GM12878 (cell line): ENCODE data around the gene SYS1. TPM values are rescaled to one million over a fixed set of nuclear protein-coding genes. Genes with fewer than 3 reads are reported as not detected.

Experiments
- ATAC-seq: fragments of 200-7000 bp; cut with Tn5 transposase; 3 replicates; pipeline ENCODE4 v1.9.1; 2020; ENCODE audit warnings: mild to moderate bottlenecking, moderate library complexity
- BruUV-seq: library from RNA; stranded (reverse); fragments of 400-500 nt; replicated peaks from 2 replicates; lab custom pipeline; 2021; lab: Mats Ljungman, UMichigan
- CTCF ChIA-PET: fragments of 300-600 bp; sonication (Branson Sonifier 250); formaldehyde crosslinking; extraction: SDS; loops from one replicate; lab custom pipeline; 2021; ENCODE audit warnings: inconsistent platforms; lab: Yijun Ruan, JAX
- POLR2A ChIA-PET: fragments of 350-600 bp; formaldehyde crosslinking; extraction: SDS; loops from one replicate; lab custom pipeline; 2021; ENCODE audit warnings: inconsistent platforms; lab: Charles Lee
- RAD21 ChIA-PET: fragments of 300-600 bp; sonication (Branson Sonifier 250); formaldehyde crosslinking; loops from one replicate; lab custom pipeline; 2023; ENCODE audit warnings: antibody characterized with exemption; ENCODE audit not compliant: unreplicated experiment; lab: Charles Lee
- SMC1A ChIA-PET: fragments of 300-600 bp; sonication (Branson Sonifier 250); formaldehyde crosslinking; loops from one replicate; lab custom pipeline; 2023; ENCODE audit not compliant: unreplicated experiment, uncharacterized antibody; lab: Charles Lee
- DNase-seq: peaks from one replicate; pipeline ENCODE4 v3.0.0-alpha.2; 2011; ENCODE audit warnings: low read depth, low spot score
- FAIRE-seq: peaks from 3 replicates; lab custom pipeline; 2011; peaks lifted over from hg19 to GRCh38; lab: Jason Lieb, UNC
- H2AFZ ChIP-seq: 2 replicates; pipeline ENCODE4 v1.6.0; 2011; ENCODE audit warnings: low read depth, low read length, control low read depth; ENCODE audit not compliant: control insufficient read depth
- H3K27ac ChIP-seq: 2 replicates; pipeline ENCODE4 v1.5.1; 2011; ENCODE audit warnings: control low read depth; ENCODE audit not compliant: control insufficient read depth, insufficient read depth
- H3K27me3 ChIP-seq, 2 experiments: replicated peaks in 1 of 2; 2 replicates each; pipeline versions ENCODE4 v1.6.0 to v1.6.1; 2011; ENCODE audit warnings: low read length in 1 of 2; ENCODE audit not compliant: control insufficient read depth in 2 of 2, insufficient read depth in 2 of 2
- H3K36me3 ChIP-seq, 2 experiments: 2 replicates each; pipeline ENCODE4 v1.5.1; 2011; ENCODE audit warnings: low read length in 1 of 2; ENCODE audit not compliant: control insufficient read depth in 2 of 2, insufficient read depth in 2 of 2
- H3K4me1 ChIP-seq: 2 replicates; pipeline ENCODE4 v1.6.1; 2011; ENCODE audit warnings: mild to moderate bottlenecking, low read length, moderate library complexity, mixed read lengths; ENCODE audit not compliant: control insufficient read depth, insufficient read depth
- H3K4me2 ChIP-seq: 2 replicates; pipeline ENCODE4 v1.6.0; 2011; ENCODE audit warnings: control low read depth; ENCODE audit not compliant: control insufficient read depth, insufficient read depth
- H3K4me3 ChIP-seq: fragments of 200-600 bp; sonication (generic); 2 replicates; pipeline ENCODE4 v1.5.1; 2016
- H3K79me2 ChIP-seq: 2 replicates; pipeline ENCODE4 v1.6.0; 2011; ENCODE audit warnings: low read length; ENCODE audit not compliant: control insufficient read depth, insufficient read depth
- H3K9ac ChIP-seq: 2 replicates; pipeline ENCODE4 v1.8.0; 2011; ENCODE audit warnings: low read length, control low read depth, mixed read lengths; ENCODE audit not compliant: control insufficient read depth, insufficient read depth
- H3K9me3 ChIP-seq: replicated peaks from 3 replicates; pipeline ENCODE4 v1.5.1; 2011; ENCODE audit warnings: mild to moderate bottlenecking, low read length; ENCODE audit not compliant: control insufficient read depth, insufficient read depth
- H4K20me1 ChIP-seq: 2 replicates; pipeline ENCODE4 v1.6.0; 2011; ENCODE audit not compliant: control insufficient read depth, insufficient read depth
- CREB1 ChIP-seq: IDR thresholded peaks from 2 replicates; pipeline ENCODE4 v1.6.1; 2012; ENCODE audit warnings: low read depth, mild to moderate bottlenecking, inconsistent platforms
- EED ChIP-seq: sonication (generic); IDR thresholded peaks from 2 replicates; pipeline ENCODE4 v1.6.1; 2016; ENCODE audit warnings: antibody characterized with exemption, low read depth
- ESRRA ChIP-seq: IDR thresholded peaks from 2 replicates; pipeline ENCODE4 v1.6.1; 2012; ENCODE audit warnings: mild to moderate bottlenecking, low read length, improper control_type of control experiment
- HDAC6 ChIP-seq: fragments of 200-600 bp; sonication (generic); IDR thresholded peaks from one replicate; pipeline ENCODE4 v1.8.0; 2017; ENCODE audit warnings: antibody characterized with exemption; ENCODE audit not compliant: unreplicated experiment
- HDGF ChIP-seq: fragments of 450-650 bp; IDR thresholded peaks from 2 replicates; pipeline ENCODE4 v1.6.1; 2016; ENCODE audit warnings: antibody characterized with exemption
- NR2F1 ChIP-seq: fragments of 450-650 bp; conservative IDR thresholded peaks from 2 replicates; pipeline ENCODE4 v1.6.1; 2017; ENCODE audit warnings: mild to moderate bottlenecking
- SIN3A ChIP-seq: IDR thresholded peaks from 2 replicates; pipeline ENCODE4 v1.6.1; 2012; ENCODE audit warnings: low read depth, low read length, improper control_type of control experiment
- SMAD1 ChIP-seq: fragments of 450-650 bp; IDR thresholded peaks from 2 replicates; pipeline ENCODE4 v1.6.1; 2018; ENCODE audit warnings: mild to moderate bottlenecking, low read depth; ENCODE audit not compliant: partially characterized antibody
- WGBS: methylation state at CpG from one replicate; pipeline ENCODE4 v1.1.6; 2016; ENCODE audit warnings: low lambda C conversion rate; ENCODE audit not compliant: insufficient replicate concordance, insufficient coverage; ENCODE audit errors: missing lambda C conversion rate; 5-methylcytosine and 5-hydroxymethylcytosine counted together
- in situ Hi-C: fragments of 300-500 bp; cut with MboI; formaldehyde crosslinking; loops from 9 replicates; pipeline ENCODE4 v1.14.3; 2018; ENCODE audit warnings: mixed read lengths
- intact Hi-C: fragments of 100-400 bp; cut with micrococcal nuclease; formaldehyde crosslinking; loops from one replicate; pipeline ENCODE4 v1.14.2; 2022; ENCODE audit not compliant: unreplicated experiment
- polyA plus RNA-seq, 11 experiments: library from polyadenylated mRNA; depleted of rRNA in 4 of 11; unstranded in 6 of 11; stranded (reverse) in 5 of 11; fragments of >200 nt; fragmentation: Nextera tagmentation in 4 of 11; fragmentation: Illumina TruSeq in 1 of 11; extraction: Ambion mirVana in 4 of 11; extraction: Trizol in 1 of 11; gene quantifications; 1 replicate in 1 of 11; 2 replicates in 10 of 11; pipeline versions ENCODE4 v1.2.1 to v1.2.3, GENCODE V29; 2011 to 2016; ENCODE audit warnings: inconsistent platforms in 2 of 11, missing spikeins in 2 of 11, low read depth in 1 of 11
- total RNA-seq, 4 experiments: library from RNA; depleted of rRNA in 3 of 4; stranded (reverse); fragments of >200 nt in 3 of 4; fragmentation: Illumina TruSeq in 1 of 4; extraction: Trizol in 1 of 4; gene quantifications; 2 replicates each; pipeline versions ENCODE4 v1.2.1 to v1.2.3, GENCODE V29; 2013 to 2021
- TF ChIP-seq, protein P1 (sequence below): fragments of 150-350 bp; IDR thresholded peaks from 2 replicates; pipeline ENCODE4 v1.6.1; 2016; ENCODE audit warnings: low read depth, low read length
- TF ChIP-seq, protein P2 (sequence below): IDR thresholded peaks from 2 replicates; pipeline ENCODE4 v1.6.1; 2011; ENCODE audit warnings: mild to moderate bottlenecking, low read depth, low read length, moderate library complexity; ENCODE audit not compliant: insufficient replicate concordance

Gene SYS1
- total and polyA plus RNA-seq, 10 of the 15 experiments (the other 5 are each of a cell fraction or from before 2014, with no cell fraction given): 5.1 to 22.6 (median 9.3) TPM

DNA sequence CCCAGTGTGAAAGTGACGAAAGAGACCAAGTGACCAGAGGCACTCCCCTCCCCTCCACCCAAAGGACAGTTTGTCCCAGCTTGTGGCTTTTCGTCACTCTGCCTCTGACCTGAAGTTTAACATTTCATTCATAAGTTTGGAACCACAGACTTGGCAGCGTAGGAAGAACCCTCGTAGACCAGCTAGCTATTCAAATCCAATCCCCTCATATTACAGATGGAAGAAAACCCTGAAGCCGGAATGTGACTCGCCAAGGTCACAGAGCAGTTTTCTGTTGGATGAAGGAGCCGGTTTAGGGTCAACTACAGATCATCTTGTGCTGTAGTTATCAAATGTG lies 3.9 kb upstream of the SYS1 start:
- H3K9ac ChIP-seq: no peak overlapping the region
- 55% methylated on average over 7 of the region's 7 CpGs for WGBS
- H3K4me2 ChIP-seq: no peak overlapping the region

More for the DNA sequence above, 3.9 kb upstream of the SYS1 start:
- intact Hi-C loops: no loop called here
- ATAC-seq: no peak
- no TSS peak for BruUV-seq
- CTCF ChIA-PET: interaction anchor here (1.2 to 19.4 kb wide), 6 partner anchors 12 to 92 kb away, joined by 3 to 685 read pairs (median 77); no protein-coding TSS in a partner anchor
- no peak overlapping the region for H2AFZ ChIP-seq
- peaks cover 6% of the 10 kb centered on the region for H3K79me2 ChIP-seq
- H3K36me3 ChIP-seq: no peaks in the 10 kb centered on the region
- SMC1A ChIA-PET: interaction anchor here (0.9 to 19.8 kb wide), 6 partner anchors 10 to 412 kb away, joined by 3 to 440 read pairs (median 4); no protein-coding TSS in a partner anchor
- H3K27ac ChIP-seq: no peak overlapping the region
- in situ Hi-C loops: no loop called here
- H3K4me3 ChIP-seq: no peak overlapping the region
- POLR2A ChIA-PET: no interaction called here
- TF ChIP-seq SMAD1 (no peak), NR2F1 (no peak), CREB1 (no peak), HDGF (no peak), HDAC6 (no peak), ESRRA (no peak), SIN3A (no peak), EED (no peak)
- TF ChIP-seq, protein P1, sequence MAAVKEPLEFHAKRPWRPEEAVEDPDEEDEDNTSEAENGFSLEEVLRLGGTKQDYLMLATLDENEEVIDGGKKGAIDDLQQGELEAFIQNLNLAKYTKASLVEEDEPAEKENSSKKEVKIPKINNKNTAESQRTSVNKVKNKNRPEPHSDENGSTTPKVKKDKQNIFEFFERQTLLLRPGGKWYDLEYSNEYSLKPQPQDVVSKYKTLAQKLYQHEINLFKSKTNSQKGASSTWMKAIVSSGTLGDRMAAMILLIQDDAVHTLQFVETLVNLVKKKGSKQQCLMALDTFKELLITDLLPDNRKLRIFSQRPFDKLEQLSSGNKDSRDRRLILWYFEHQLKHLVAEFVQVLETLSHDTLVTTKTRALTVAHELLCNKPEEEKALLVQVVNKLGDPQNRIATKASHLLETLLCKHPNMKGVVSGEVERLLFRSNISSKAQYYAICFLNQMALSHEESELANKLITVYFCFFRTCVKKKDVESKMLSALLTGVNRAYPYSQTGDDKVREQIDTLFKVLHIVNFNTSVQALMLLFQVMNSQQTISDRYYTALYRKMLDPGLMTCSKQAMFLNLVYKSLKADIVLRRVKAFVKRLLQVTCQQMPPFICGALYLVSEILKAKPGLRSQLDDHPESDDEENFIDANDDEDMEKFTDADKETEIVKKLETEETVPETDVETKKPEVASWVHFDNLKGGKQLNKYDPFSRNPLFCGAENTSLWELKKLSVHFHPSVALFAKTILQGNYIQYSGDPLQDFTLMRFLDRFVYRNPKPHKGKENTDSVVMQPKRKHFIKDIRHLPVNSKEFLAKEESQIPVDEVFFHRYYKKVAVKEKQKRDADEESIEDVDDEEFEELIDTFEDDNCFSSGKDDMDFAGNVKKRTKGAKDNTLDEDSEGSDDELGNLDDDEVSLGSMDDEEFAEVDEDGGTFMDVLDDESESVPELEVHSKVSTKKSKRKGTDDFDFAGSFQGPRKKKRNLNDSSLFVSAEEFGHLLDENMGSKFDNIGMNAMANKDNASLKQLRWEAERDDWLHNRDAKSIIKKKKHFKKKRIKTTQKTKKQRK: no peak
- TF ChIP-seq, protein P2, sequence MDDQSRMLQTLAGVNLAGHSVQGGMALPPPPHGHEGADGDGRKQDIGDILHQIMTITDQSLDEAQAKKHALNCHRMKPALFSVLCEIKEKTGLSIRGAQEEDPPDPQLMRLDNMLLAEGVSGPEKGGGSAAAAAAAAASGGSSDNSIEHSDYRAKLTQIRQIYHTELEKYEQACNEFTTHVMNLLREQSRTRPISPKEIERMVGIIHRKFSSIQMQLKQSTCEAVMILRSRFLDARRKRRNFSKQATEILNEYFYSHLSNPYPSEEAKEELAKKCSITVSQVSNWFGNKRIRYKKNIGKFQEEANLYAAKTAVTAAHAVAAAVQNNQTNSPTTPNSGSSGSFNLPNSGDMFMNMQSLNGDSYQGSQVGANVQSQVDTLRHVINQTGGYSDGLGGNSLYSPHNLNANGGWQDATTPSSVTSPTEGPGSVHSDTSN: no peak
- H4K20me1 ChIP-seq: no peaks in the 10 kb centered on the region
- DNase-seq: no peak
- RAD21 ChIA-PET: interaction anchor here (1.0 to 17.6 kb wide), 5 partner anchors 9 to 91 kb away, joined by 3 to 394 read pairs (median 4); partner anchors contain the start of gene SDC4
- no peaks in the 10 kb centered on the region for H3K27me3 ChIP-seq
- H3K4me1 ChIP-seq: peaks cover 22% of the 10 kb centered on the region
- no peaks in the 10 kb centered on the region for H3K9me3 ChIP-seq
- no peak for FAIRE-seq
